Gastrocnemius medialis (tissue), 4 donors: Measurements from ENCODE around the gene ZFAND6.

Experiments
- CTCF ChIP-seq, 5 experiments: fragments of 450-650 bp in 3 of 5; fragments of 200-600 bp in 2 of 5; sonication (generic) in 2 of 5; IDR thresholded peaks in 4 of 5; conservative IDR thresholded peaks in 1 of 5; 1 replicate in 4 of 5; 2 replicates in 1 of 5; pipeline ENCODE4 v1.5.1; 2016 to 2019; ENCODE audit warnings: antibody characterized with exemption in 5 of 5, mild to moderate bottlenecking in 3 of 5, moderate library complexity in 3 of 5
- POLR2A ChIP-seq, 2 donors: fragments of 450-650 bp; IDR thresholded peaks; one replicate each; pipeline ENCODE4 v1.6.1; 2017; ENCODE audit warnings: antibody characterized with exemption in 2 of 2, mild to moderate bottlenecking in 2 of 2, moderate library complexity in 2 of 2

- TF ChIP-seq CTCF (IDR thresholded peaks at IDR 0.05 in 4 of 5, conservative IDR thresholded peaks at IDR 0.05 in 1 of 5), result no peak
- no peak for TF ChIP-seq POLR2A (IDR thresholded peaks at IDR 0.05)
Measured at GRCh38 chr15:80169768-80170357, 110.4 kb downstream of the ZFAND6 start.
